ENCODE measurements around the gene GMPPA.
A peak's percentile ranks its signal among the peaks of the same experiment; 100 is the strongest.

The GMPPA gene

GRCh38 chr2:219498280-219499057 lies at the start of gene GMPPA:
Gene GMPPA (plus strand): TSS chr2:219498891. CDS start chr2:219499976, 1,085 bp downstream.
- peak; percentile 91 to 92 for DNase-seq

GRCh38 chr2:219449609-219450008 lies 49.1 kb upstream of the GMPPA start:
- DNase-seq: no peak

GRCh38 chr2:219451661-219452360 lies 46.9 kb upstream of the GMPPA start:
- no peak for DNase-seq

GRCh38 chr2:219452361-219453317 lies 46.1 kb upstream of the GMPPA start:
- DNase-seq: no peak

GRCh38 chr2:219453671-219454590 lies 44.8 kb upstream of the GMPPA start:
- DNase-seq: no peak

- DNase-seq: no peak
Measured at GRCh38 chr2:219455581-219455980, 43.1 kb upstream of the GMPPA start.

- no peak for DNase-seq
Measured at GRCh38 chr2:219457784-219458369, 40.8 kb upstream of the GMPPA start.

- no peak for DNase-seq
Measured at GRCh38 chr2:219458996-219459395, 39.7 kb upstream of the GMPPA start.

GRCh38 chr2:219459460-219460311 lies 39.0 kb upstream of the GMPPA start:
- no peak for DNase-seq

GRCh38 chr2:219460424-219460926 lies 38.2 kb upstream of the GMPPA start:
- no peak for DNase-seq

- DNase-seq: no peak
Measured at GRCh38 chr2:219461047-219461514, 37.6 kb upstream of the GMPPA start.

- DNase-seq: no peak
Measured at GRCh38 chr2:219461669-219462068, 37.0 kb upstream of the GMPPA start.

GRCh38 chr2:219462349-219462748 lies 36.3 kb upstream of the GMPPA start:
- no peak for DNase-seq

GRCh38 chr2:219464286-219465032 lies 34.2 kb upstream of the GMPPA start:
- no peak for DNase-seq

GRCh38 chr2:219465659-219466561 lies 32.8 kb upstream of the GMPPA start:
- no peak for DNase-seq

- DNase-seq: no peak
Measured at GRCh38 chr2:219466816-219467735, 31.6 kb upstream of the GMPPA start.

- DNase-seq: no peak
Measured at GRCh38 chr2:219467736-219468075, 31.0 kb upstream of the GMPPA start.

Measured in NCI-H1930 (cell line).